Peyer's patch (tissue), 4 donors: ENCODE results near the gene ATXN3. TPM values are rescaled to one million over a fixed set of nuclear protein-coding genes. Genes with fewer than 3 reads are reported as not detected.

Experiments used
- DNase-seq, 3 donors: peaks; one replicate each; pipeline ENCODE4 v3.0.0-alpha.2; 2017 to 2019
- H3K27ac ChIP-seq, 4 donors: fragments of 200-600 bp; sonication (generic); one replicate each; pipeline ENCODE4 v1.5.1; 2016 to 2019
- H3K27me3 ChIP-seq, 2 donors: fragments of 200-600 bp; sonication (generic); one replicate each; pipeline ENCODE4 v1.5.1; 2019
- H3K36me3 ChIP-seq, 3 donors: fragments of 200-600 bp; sonication (generic); one replicate each; pipeline ENCODE4 v1.5.1; 2016 to 2019
- H3K4me1 ChIP-seq, 4 donors: fragments of 200-600 bp; sonication (generic); one replicate each; pipeline ENCODE4 v1.5.1; 2016 to 2019
- H3K4me3 ChIP-seq, 4 donors: fragments of 200-600 bp; sonication (generic); 1 replicate in 3 of 4; 2 replicates in 1 of 4; pipeline ENCODE4 v1.5.1; 2016 to 2019; ENCODE audit warnings: mild to moderate bottlenecking in 1 of 4
- H3K9me3 ChIP-seq, 4 donors: fragments of 200-600 bp; sonication (generic); one replicate each; pipeline ENCODE4 v1.5.1; 2016 to 2019; ENCODE audit warnings: mild to moderate bottlenecking in 1 of 4
- POLR2A ChIP-seq, 2 donors: fragments of 450-650 bp; IDR thresholded peaks; one replicate each; pipeline ENCODE4 v1.5.1; 2017; ENCODE audit warnings: antibody characterized with exemption in 2 of 2, mild to moderate bottlenecking in 2 of 2, moderate library complexity in 2 of 2
- total RNA-seq, 4 donors: library from RNA; depleted of rRNA; stranded (reverse); fragments of >200 nt; gene quantifications; one replicate each; pipeline ENCODE4 v1.1.0, GENCODE V29; 2016
- TF ChIP-seq, protein P1 (sequence below), 6 experiments: fragments of 450-650 bp in 4 of 6; fragments of 200-600 bp in 2 of 6; sonication (generic) in 1 of 6; IDR thresholded peaks; one replicate each; pipeline ENCODE4 v1.5.1; 2017 to 2019; ENCODE audit warnings: antibody characterized with exemption in 6 of 6, mild to moderate bottlenecking in 3 of 6, moderate library complexity in 1 of 6

The ATXN3 gene
- total RNA-seq, 4 donors from 2014 or later = 13.3 to 156 (median 23.3) TPM

DNA sequence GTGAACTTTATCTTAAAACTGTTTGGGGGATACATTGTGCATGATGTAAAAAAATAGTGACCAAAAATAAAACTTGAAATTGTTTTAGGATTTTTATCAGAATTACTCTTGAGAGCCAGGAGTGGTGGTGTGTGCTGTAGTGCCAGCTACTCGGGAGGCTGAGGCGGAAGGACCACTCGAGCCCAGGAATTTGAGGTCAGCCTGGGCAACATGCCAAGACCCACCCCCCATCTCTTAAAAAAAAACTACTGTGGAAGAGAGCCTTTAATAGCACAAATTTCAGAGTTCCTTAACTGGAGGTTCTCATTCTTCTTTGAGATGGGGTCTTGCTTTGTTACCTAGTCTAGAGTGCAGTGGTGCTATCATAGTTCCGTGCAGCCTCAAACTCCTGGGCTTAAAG lies 36.9 kb upstream of the ATXN3 start:
- no peak for TF ChIP-seq POLR2A (IDR thresholded peaks at IDR 0.05)
- TF ChIP-seq, protein P1, sequence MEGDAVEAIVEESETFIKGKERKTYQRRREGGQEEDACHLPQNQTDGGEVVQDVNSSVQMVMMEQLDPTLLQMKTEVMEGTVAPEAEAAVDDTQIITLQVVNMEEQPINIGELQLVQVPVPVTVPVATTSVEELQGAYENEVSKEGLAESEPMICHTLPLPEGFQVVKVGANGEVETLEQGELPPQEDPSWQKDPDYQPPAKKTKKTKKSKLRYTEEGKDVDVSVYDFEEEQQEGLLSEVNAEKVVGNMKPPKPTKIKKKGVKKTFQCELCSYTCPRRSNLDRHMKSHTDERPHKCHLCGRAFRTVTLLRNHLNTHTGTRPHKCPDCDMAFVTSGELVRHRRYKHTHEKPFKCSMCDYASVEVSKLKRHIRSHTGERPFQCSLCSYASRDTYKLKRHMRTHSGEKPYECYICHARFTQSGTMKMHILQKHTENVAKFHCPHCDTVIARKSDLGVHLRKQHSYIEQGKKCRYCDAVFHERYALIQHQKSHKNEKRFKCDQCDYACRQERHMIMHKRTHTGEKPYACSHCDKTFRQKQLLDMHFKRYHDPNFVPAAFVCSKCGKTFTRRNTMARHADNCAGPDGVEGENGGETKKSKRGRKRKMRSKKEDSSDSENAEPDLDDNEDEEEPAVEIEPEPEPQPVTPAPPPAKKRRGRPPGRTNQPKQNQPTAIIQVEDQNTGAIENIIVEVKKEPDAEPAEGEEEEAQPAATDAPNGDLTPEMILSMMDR (IDR thresholded peaks at IDR 0.05) = no peak
- Histone ChIP-seq H3K4me1 (no peaks in the 10 kb centered on the region), H3K9me3 (no peaks in the 10 kb centered on the region), H3K36me3 (peaks cover 0 to 83% (median 0%) of the 10 kb centered on the region in 3 donors), H3K27ac (no peak overlapping the region), H3K4me3 (no peak overlapping the region), H3K27me3 (no peaks in the 10 kb centered on the region)
- no peak for DNase-seq

DNA sequence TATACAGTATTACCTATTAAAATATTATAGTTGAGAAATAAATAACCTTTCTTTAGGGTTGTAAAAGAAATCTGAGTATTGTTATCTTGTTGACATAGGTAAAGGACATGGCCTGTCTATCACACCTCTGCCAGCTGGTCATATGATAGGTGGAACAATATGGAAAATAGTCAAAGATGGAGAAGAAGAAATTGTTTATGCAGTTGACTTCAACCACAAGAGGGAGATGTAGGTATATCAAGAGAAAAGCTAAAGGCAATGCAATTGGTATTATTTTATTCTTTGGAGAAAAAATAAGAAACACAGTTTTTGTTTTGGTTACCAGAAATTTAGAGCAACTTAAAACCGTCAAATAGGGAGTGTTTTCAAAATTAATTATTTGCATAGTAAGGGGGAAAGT lies 28.9 kb upstream of the ATXN3 start:
- DNase-seq = no peak
- no peaks in the 10 kb centered on the region for H3K9me3 ChIP-seq
- TF ChIP-seq, protein P1 (IDR thresholded peaks at IDR 0.05) = peak in 5 of 6 experiments; percentile 13 to 53 (median 39)
- no peak for TF ChIP-seq POLR2A (IDR thresholded peaks at IDR 0.05)
- no peaks in the 10 kb centered on the region for H3K27me3 ChIP-seq
- H3K27ac ChIP-seq = no peak overlapping the region
- no peaks in the 10 kb centered on the region for H3K4me1 ChIP-seq
- H3K4me3 ChIP-seq = no peak overlapping the region
- H3K36me3 ChIP-seq = peaks cover 0 to 92% (median 0%) of the 10 kb centered on the region in 3 donors

GRCh38 chr14:92134456-92134855 lies 28.1 kb upstream of the ATXN3 start:
- Histone ChIP-seq H3K4me1 (no peaks in the 10 kb centered on the region), H3K4me3 (no peak overlapping the region), H3K9me3 (no peaks in the 10 kb centered on the region), H3K27ac (no peak overlapping the region), H3K27me3 (no peaks in the 10 kb centered on the region), H3K36me3 (peaks cover 0 to 84% (median 0%) of the 10 kb centered on the region in 3 donors)
- no peak for DNase-seq
- TF ChIP-seq, protein P1 (IDR thresholded peaks at IDR 0.05) = no peak
- no peak for TF ChIP-seq POLR2A (IDR thresholded peaks at IDR 0.05)

DNA sequence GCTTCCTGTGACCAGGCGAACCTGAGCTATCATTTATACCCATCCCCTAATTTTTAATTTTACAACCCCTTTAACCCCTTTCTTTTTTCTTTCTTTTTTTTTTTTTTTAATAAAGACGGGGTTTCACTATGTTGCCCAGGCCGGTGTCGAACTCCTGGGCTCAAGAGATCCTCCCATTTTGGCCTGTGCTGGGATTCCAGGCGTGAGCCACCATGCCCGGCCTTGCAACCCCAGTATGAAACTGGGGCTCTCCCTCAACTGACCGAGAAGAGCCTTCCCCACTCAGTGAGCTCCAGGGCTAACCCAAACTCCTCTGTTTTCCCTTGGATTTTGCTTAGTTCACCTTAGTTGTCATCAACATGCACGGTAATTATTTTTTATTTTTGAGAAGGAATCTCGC lies 16.4 kb upstream of the ATXN3 start:
- Histone ChIP-seq H3K4me1 (peaks cover 0 to 22% (median 6%) of the 10 kb centered on the region in 4 donors), H3K4me3 (peak overlapping the region; percentile 69 to 96 (median 84)), H3K27me3 (no peaks in the 10 kb centered on the region), H3K36me3 (peaks cover 0 to 18% (median 0%) of the 10 kb centered on the region in 3 donors), H3K9me3 (no peaks in the 10 kb centered on the region), H3K27ac (peak overlapping the region in 3 of 4 donors; percentile 85 to 90 (median 89))
- no peak for DNase-seq
- TF ChIP-seq, protein P1 (IDR thresholded peaks at IDR 0.05) = no peak
- no peak for TF ChIP-seq POLR2A (IDR thresholded peaks at IDR 0.05)

- DNase-seq = no peak
- H3K36me3 ChIP-seq = peaks cover 0 to 22% (median 0%) of the 10 kb centered on the region in 3 donors
- H3K27ac ChIP-seq = peak overlapping the region; percentile 85 to 95 (median 90)
- no peaks in the 10 kb centered on the region for H3K27me3 ChIP-seq
- no peak for TF ChIP-seq POLR2A (IDR thresholded peaks at IDR 0.05)
- TF ChIP-seq, protein P1 (IDR thresholded peaks at IDR 0.05) = no peak
- peaks cover 0 to 22% (median 6%) of the 10 kb centered on the region in 4 donors for H3K4me1 ChIP-seq
- no peaks in the 10 kb centered on the region for H3K9me3 ChIP-seq
- peak overlapping the region; percentile 69 to 96 (median 84) for H3K4me3 ChIP-seq
Observed at GRCh38 chr14:92122351-92122677, 15.9 kb upstream of the ATXN3 start.
